ENCODE data around the gene MMP13. TPM values are rescaled to one million over a fixed set of nuclear protein-coding genes. Genes with fewer than 3 reads are reported as not detected.
A peak's percentile ranks its signal among the peaks of the same experiment; 100 is the strongest.
"Not testable (repeated sequence)": the region's sequence is repeated elsewhere in the genome, so short reads cannot be mapped to it uniquely, and the experiment has no call there.

Gene MMP13
- total RNA-seq, 4 donors from 2014 or later = not detected

DNA sequence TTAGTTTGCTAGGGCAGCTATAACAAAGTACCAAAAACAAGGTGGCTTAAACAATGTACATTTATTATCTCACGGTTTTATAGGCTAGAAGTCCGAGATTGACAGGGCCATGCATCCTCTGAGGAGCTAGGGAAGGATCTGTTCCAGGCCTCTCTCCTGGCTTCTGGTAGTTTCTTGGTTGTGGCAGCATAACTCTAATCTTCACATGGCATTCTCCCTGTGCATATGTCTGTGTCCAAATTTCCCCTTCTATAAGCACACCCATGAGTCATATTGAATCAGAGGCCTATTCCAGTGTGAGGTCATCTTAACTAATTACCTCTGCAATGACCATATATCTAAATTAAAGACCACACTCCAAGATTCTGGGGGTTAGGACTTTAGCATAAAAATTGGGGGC lies 31.3 kb upstream of the MMP13 start:
- no peak for DNase-seq
- H3K27me3 ChIP-seq = no peaks in the 10 kb centered on the region
- H3K4me3 ChIP-seq = no peak overlapping the region
- H3K36me3 ChIP-seq = no peaks in the 10 kb centered on the region
- no peak overlapping the region for H3K27ac ChIP-seq
- no peaks in the 10 kb centered on the region for H3K4me1 ChIP-seq
- TF ChIP-seq POLR2A (IDR thresholded peaks at IDR 0.05) (no peak), CTCF (IDR thresholded peaks at IDR 0.05) (no peak)
- no peaks in the 10 kb centered on the region for H3K9me3 ChIP-seq

DNA sequence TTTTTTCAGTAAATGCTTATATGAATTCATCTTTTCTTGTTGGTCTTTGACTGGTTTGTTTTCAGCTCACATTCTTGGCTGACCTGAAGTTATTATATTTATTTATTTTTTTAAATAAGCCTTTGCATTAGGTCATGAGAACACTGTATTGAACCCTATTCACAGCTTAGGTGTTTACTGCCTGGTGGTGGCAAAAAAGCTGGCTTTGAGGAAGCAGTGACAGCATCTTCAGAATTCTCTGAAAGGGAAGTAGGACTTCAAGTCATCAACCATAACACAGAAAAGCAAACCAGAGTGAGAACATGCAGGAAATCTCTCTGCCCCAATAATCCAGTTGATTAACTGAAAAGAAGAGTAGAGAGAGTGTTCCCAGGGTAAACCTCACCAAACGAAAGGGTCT lies 30.3 kb upstream of the MMP13 start:
- Histone ChIP-seq H3K27me3 (no peaks in the 10 kb centered on the region), H3K9me3 (no peaks in the 10 kb centered on the region), H3K27ac (no peak overlapping the region), H3K36me3 (no peaks in the 10 kb centered on the region), H3K4me1 (no peaks in the 10 kb centered on the region), H3K4me3 (no peak overlapping the region)
- no peak for DNase-seq
- TF ChIP-seq POLR2A (IDR thresholded peaks at IDR 0.05) (no peak), CTCF (IDR thresholded peaks at IDR 0.05) (no peak)

DNA sequence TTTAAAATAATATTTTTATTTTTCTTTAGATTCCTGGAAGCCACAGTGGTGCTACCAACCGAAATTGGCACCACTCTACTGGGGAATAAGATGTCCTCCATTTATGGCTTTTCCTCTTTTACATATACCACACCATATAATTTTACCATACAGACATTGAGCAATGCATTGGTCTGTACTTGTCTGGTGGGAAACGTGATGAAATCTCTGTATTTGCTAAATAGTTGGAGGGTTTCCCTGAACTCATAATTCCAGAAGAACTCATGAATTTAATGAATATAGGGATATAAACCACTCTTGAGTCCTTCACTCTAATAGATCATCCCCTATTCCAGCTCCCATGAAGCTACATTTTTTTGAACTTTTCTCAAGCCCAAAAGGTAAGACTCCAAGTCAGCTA lies 28.0 kb upstream of the MMP13 start:
- Histone ChIP-seq H3K9me3 (no peaks in the 10 kb centered on the region), H3K27me3 (no peaks in the 10 kb centered on the region), H3K27ac (no peak overlapping the region), H3K36me3 (no peaks in the 10 kb centered on the region), H3K4me1 (no peaks in the 10 kb centered on the region), H3K4me3 (no peak overlapping the region)
- TF ChIP-seq CTCF (IDR thresholded peaks at IDR 0.05) = no peak
- no peak for TF ChIP-seq POLR2A (IDR thresholded peaks at IDR 0.05)
- no peak for DNase-seq

DNA sequence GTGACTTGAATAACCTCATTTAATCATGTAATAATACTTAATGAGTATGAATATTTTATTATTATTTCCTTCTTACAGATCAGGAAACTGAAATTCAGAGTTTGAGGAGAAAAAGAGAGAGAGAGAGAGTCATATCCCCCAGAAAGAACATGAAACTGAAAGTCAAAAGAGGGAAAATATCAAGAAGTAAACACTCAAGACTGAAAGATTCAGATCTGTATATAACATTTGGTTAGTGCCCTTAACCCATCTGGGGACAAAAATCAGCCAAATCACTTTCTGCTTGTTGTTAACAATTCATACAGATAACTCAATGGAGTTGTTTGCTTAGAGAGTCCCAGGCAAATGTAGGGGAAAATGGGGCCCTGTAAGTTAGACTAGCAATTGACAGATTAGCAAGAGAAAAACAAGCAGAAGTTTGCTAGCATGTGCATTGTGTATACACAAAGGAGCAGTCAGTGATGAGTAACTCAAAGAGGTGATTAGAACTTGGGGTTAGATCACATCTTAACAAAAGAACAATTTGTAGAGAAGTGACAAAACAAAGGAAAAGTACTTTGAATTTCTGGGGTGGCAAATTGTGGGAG lies 25.9 kb upstream of the MMP13 start:
- H3K27me3 ChIP-seq = no peaks in the 10 kb centered on the region
- H3K4me1 ChIP-seq = no peaks in the 10 kb centered on the region
- H3K36me3 ChIP-seq = no peaks in the 10 kb centered on the region
- peak overlapping the region in 1 of 4 donors; percentile 4 for H3K27ac ChIP-seq
- no peaks in the 10 kb centered on the region for H3K9me3 ChIP-seq
- H3K4me3 ChIP-seq = no peak overlapping the region
- no peak for TF ChIP-seq POLR2A (IDR thresholded peaks at IDR 0.05)
- no peak for TF ChIP-seq CTCF (IDR thresholded peaks at IDR 0.05)
- DNase-seq = no peak

- H3K9me3 ChIP-seq = no peaks in the 10 kb centered on the region
- H3K27me3 ChIP-seq = no peaks in the 10 kb centered on the region
- H3K4me3 ChIP-seq = no peak overlapping the region
- no peak for DNase-seq
- H3K27ac ChIP-seq = no peak overlapping the region
- H3K4me1 ChIP-seq = no peaks in the 10 kb centered on the region
- H3K36me3 ChIP-seq = no peaks in the 10 kb centered on the region
- TF ChIP-seq CTCF (IDR thresholded peaks at IDR 0.05) (no peak), POLR2A (IDR thresholded peaks at IDR 0.05) (no peak)
Observed at GRCh38 chr11:102974552-102975280, 19.2 kb upstream of the MMP13 start.

- not testable (repeated sequence) for H3K4me3 ChIP-seq, H3K36me3 ChIP-seq, H3K27ac ChIP-seq, H3K4me1 ChIP-seq, DNase-seq, H3K9me3 ChIP-seq, H3K27me3 ChIP-seq
Observed at GRCh38 chr11:102973698-102974097, 18.2 kb upstream of the MMP13 start.
